PC-3 (cell line): Measurements from ENCODE around the gene DLGAP4. TPM values are rescaled to one million over a fixed set of nuclear protein-coding genes. Genes with fewer than 3 reads are reported as not detected.

ENCODE experiments used
- ATAC-seq: fragments of 200-7000 bp; cut with Tn5 transposase; 2 replicates; pipeline ENCODE4 v1.9.1; 2020; ENCODE audit warnings: mild to moderate bottlenecking, moderate library complexity
- BruUV-seq: library from RNA; stranded (reverse); fragments of 400-500 nt; replicated peaks from 2 replicates; lab custom pipeline; 2021; lab: Mats Ljungman, UMichigan
- CTCF ChIA-PET: fragments of 300-600 bp; sonication (Branson Sonifier 250); formaldehyde crosslinking; loops from one replicate; lab custom pipeline; 2022; ENCODE audit warnings: antibody characterized with exemption; lab: Charles Lee
- POLR2A ChIA-PET: fragments of 300-600 bp; sonication (Branson Sonifier 250); formaldehyde crosslinking; loops from one replicate; lab custom pipeline; 2022; ENCODE audit warnings: antibody characterized with exemption; ENCODE audit not compliant: unreplicated experiment; lab: Charles Lee
- DNase-seq: peaks from one replicate; pipeline ENCODE4 v3.0.0-alpha.2; 2015
- H2AFZ ChIP-seq: fragments of 300-600 bp; sonication (generic); 2 replicates; pipeline ENCODE4 v1.6.0; 2016; ENCODE audit warnings: antibody characterized with exemption, low read length
- H3F3A ChIP-seq: fragments of 300-600 bp; sonication (generic); one replicate; pipeline ENCODE4 v1.6.0; 2017; ENCODE audit warnings: antibody characterized with exemption, low read length, control low read depth, mild to moderate bottlenecking; ENCODE audit not compliant: unreplicated experiment
- H3K27ac ChIP-seq: fragments of 300-600 bp; sonication (generic); 2 replicates; pipeline ENCODE4 v1.5.1; 2016; ENCODE audit warnings: mild to moderate bottlenecking, low read length
- H3K27me3 ChIP-seq: fragments of 300-600 bp; sonication (generic); 2 replicates; pipeline ENCODE4 v1.6.1; 2016; ENCODE audit warnings: low read length, mixed read lengths
- H3K36me3 ChIP-seq: fragments of 300-600 bp; sonication (generic); 2 replicates; pipeline ENCODE4 v1.6.1; 2016; ENCODE audit warnings: low read depth, mixed run types, low read length, mixed read lengths
- H3K4me1 ChIP-seq: fragments of 300-600 bp; sonication (generic); 2 replicates; pipeline ENCODE4 v1.5.1; 2016; ENCODE audit warnings: low read length; ENCODE audit not compliant: insufficient read depth
- H3K4me2 ChIP-seq: fragments of 300-600 bp; sonication (generic); 2 replicates; pipeline ENCODE4 v1.6.0; 2016; ENCODE audit warnings: low read length
- H3K4me3 ChIP-seq: fragments of 300-600 bp; sonication (generic); 2 replicates; pipeline ENCODE4 v1.5.1; 2016; ENCODE audit warnings: mild to moderate bottlenecking, low read length, mixed read lengths
- H3K79me2 ChIP-seq: fragments of 300-600 bp; sonication (generic); 2 replicates; pipeline ENCODE4 v1.6.1; 2017; ENCODE audit warnings: low read length, mixed read lengths
- H3K9ac ChIP-seq: fragments of 300-600 bp; sonication (generic); 2 replicates; pipeline ENCODE4 v1.6.0; 2016; ENCODE audit warnings: mild to moderate bottlenecking, low read length
- H3K9me2 ChIP-seq: fragments of 300-600 bp; sonication (generic); replicated peaks from 2 replicates; pipeline ENCODE4 v1.6.1; 2016; ENCODE audit warnings: mixed run types, low read length, mixed read lengths
- H3K9me3 ChIP-seq: fragments of 300-600 bp; sonication (generic); 2 replicates; pipeline ENCODE4 v1.6.1; 2016; ENCODE audit warnings: low read length, mixed read lengths
- H4K20me1 ChIP-seq: fragments of 300-600 bp; sonication (generic); 2 replicates; pipeline ENCODE4 v1.6.1; 2016; ENCODE audit warnings: low read length, mixed read lengths
- EZH2 ChIP-seq: fragments of 300-600 bp; sonication (generic); IDR thresholded peaks from one replicate; pipeline ENCODE4 v1.6.1; 2017; ENCODE audit warnings: antibody characterized with exemption, mild to moderate bottlenecking, low read length; ENCODE audit not compliant: unreplicated experiment
- EZH2phosphoT487 ChIP-seq: fragments of 300-600 bp; sonication (generic); IDR thresholded peaks from 2 replicates; pipeline ENCODE4 v1.6.1; 2018; ENCODE audit warnings: mild to moderate bottlenecking, antibody characterized with exemption, low read length, borderline replicate concordance
- intact Hi-C: fragments of 100-400 bp; cut with micrococcal nuclease; formaldehyde crosslinking; loops from 2 replicates; pipeline ENCODE4 v1.9.0; 2023
- total RNA-seq: library from RNA; depleted of rRNA; stranded (reverse); fragments of >200 nt; gene quantifications from 2 replicates; pipeline ENCODE4 v1.2.3, GENCODE V29; 2014
- TF ChIP-seq, protein P1 (sequence below): fragments of 300-600 bp; sonication (generic); conservative IDR thresholded peaks from 2 replicates; pipeline ENCODE4 v1.5.1; 2017; ENCODE audit warnings: antibody characterized with exemption, low read depth, mild to moderate bottlenecking, low read length

DLGAP4 gene
- total RNA-seq, 1 experiment from 2014 or later: 21.0 TPM

DNA sequence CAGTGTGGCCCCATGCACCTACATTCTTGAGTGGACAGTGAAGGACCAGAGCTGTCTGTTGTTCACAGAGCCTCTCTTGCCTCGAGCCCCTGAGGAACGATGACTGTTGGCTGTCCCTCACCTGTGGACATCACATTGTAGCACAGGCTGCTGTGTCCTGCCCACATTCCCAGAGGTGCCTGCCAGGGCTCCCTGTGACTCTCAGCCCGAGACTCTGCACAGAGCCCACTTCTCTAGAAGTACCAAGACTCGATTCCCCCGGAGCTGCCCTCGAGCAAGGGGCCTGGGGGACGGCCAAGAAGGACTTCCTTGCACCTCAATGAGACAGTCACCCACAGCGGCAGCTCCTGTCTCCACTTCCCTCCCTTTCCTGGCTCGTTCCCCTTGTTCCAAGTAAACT lies 28.6 kb upstream of the DLGAP4 start:
- no peaks in the 10 kb centered on the region for H3F3A ChIP-seq
- CTCF ChIA-PET: no interaction called here
- BruUV-seq: no TSS peak

DNA sequence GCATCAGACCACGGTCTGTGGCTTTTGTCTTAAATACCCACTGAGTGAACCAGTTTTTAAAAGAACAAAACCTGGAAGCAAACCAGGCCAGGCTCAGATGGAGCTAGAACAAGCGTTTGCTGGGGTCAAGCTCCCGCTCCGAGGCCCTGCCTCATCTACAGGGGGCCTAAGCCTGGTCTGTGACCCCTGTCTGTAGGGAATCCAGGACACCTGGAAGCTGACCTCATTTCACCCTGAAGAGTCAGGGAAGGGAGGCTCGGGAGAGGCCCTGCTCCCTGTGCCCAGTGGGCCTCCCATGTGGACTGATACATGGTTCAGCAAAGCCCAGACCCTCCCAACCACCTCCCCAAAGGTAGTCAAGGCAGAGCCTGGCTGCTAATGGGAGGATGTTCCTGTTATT lies 26.8 kb upstream of the DLGAP4 start:
- H3K79me2 ChIP-seq: no peaks in the 10 kb centered on the region
- CTCF ChIA-PET: no interaction called here
- no peaks in the 10 kb centered on the region for H3K9me3 ChIP-seq
- H3K27ac ChIP-seq: no peak overlapping the region
- H3K27me3 ChIP-seq: peaks cover 67% of the 10 kb centered on the region
- ATAC-seq: no peak
- no peaks in the 10 kb centered on the region for H3F3A ChIP-seq
- H3K36me3 ChIP-seq: no peaks in the 10 kb centered on the region
- no peaks in the 10 kb centered on the region for H3K9me2 ChIP-seq
- DNase-seq: no peak
- TF ChIP-seq, protein P1, sequence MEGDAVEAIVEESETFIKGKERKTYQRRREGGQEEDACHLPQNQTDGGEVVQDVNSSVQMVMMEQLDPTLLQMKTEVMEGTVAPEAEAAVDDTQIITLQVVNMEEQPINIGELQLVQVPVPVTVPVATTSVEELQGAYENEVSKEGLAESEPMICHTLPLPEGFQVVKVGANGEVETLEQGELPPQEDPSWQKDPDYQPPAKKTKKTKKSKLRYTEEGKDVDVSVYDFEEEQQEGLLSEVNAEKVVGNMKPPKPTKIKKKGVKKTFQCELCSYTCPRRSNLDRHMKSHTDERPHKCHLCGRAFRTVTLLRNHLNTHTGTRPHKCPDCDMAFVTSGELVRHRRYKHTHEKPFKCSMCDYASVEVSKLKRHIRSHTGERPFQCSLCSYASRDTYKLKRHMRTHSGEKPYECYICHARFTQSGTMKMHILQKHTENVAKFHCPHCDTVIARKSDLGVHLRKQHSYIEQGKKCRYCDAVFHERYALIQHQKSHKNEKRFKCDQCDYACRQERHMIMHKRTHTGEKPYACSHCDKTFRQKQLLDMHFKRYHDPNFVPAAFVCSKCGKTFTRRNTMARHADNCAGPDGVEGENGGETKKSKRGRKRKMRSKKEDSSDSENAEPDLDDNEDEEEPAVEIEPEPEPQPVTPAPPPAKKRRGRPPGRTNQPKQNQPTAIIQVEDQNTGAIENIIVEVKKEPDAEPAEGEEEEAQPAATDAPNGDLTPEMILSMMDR: no peak
- no peak for TF ChIP-seq EZH2phosphoT487
- no peak for TF ChIP-seq EZH2
- H3K4me3 ChIP-seq: no peak overlapping the region
- no TSS peak for BruUV-seq
- H3K4me2 ChIP-seq: no peak overlapping the region
- no peaks in the 10 kb centered on the region for H3K4me1 ChIP-seq
- intact Hi-C loops: no loop called here
- no peak overlapping the region for H3K9ac ChIP-seq
- no peak overlapping the region for H2AFZ ChIP-seq
- POLR2A ChIA-PET: interaction anchor here (0.5 kb wide), 1 partner anchor 25 kb away, joined by 3 read pairs; no protein-coding TSS in a partner anchor
- no peaks in the 10 kb centered on the region for H4K20me1 ChIP-seq

More for the DNA sequence above, 28.6 kb upstream of the DLGAP4 start:
- Histone ChIP-seq H3K36me3 (no peaks in the 10 kb centered on the region), H3K27me3 (peaks cover 49% of the 10 kb centered on the region), H3K4me1 (no peaks in the 10 kb centered on the region), H3K4me3 (no peak overlapping the region), H3K9me2 (no peaks in the 10 kb centered on the region), H3K27ac (no peak overlapping the region), H4K20me1 (no peaks in the 10 kb centered on the region), H3K79me2 (no peaks in the 10 kb centered on the region), H3K9me3 (no peaks in the 10 kb centered on the region), H2AFZ (no peak overlapping the region), H3K4me2 (no peak overlapping the region), H3K9ac (no peak overlapping the region)
- TF ChIP-seq EZH2phosphoT487 (no peak), EZH2 (no peak)
- TF ChIP-seq, protein P1: no peak
- POLR2A ChIA-PET: no interaction called here
- DNase-seq: no peak
- no peak for ATAC-seq
- intact Hi-C loops: no loop called here

DNA sequence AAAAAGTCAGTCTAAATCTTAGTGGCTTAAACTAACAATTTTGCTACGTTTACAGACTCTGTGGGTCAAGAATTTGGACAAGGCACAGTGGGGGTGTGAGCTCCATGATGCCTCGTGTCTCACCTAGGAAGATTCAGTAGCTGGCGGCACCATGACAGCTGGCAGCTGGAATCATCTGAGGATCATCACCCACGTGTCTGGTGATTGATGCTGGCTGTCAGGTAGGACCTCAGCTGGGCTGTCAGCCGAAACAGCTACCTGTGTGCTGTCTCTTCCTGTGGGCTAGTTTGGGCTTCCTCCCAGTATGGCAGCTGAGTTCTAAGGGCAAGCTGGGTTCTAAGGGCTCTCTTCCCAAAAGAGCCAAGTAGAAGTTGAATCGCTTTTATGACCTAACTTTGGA lies 26.4 kb upstream of the DLGAP4 start:
- Histone ChIP-seq H3K9ac (no peak overlapping the region), H3K27me3 (peaks cover 71% of the 10 kb centered on the region), H3K27ac (no peak overlapping the region), H3K9me2 (no peaks in the 10 kb centered on the region), H3K9me3 (no peaks in the 10 kb centered on the region), H2AFZ (no peak overlapping the region), H3K4me2 (no peak overlapping the region), H3K4me3 (no peak overlapping the region), H3K79me2 (no peaks in the 10 kb centered on the region), H4K20me1 (no peaks in the 10 kb centered on the region), H3K4me1 (no peaks in the 10 kb centered on the region), H3F3A (no peaks in the 10 kb centered on the region), H3K36me3 (no peaks in the 10 kb centered on the region)
- intact Hi-C loops: no loop called here
- TF ChIP-seq EZH2phosphoT487 (no peak), EZH2 (no peak)
- TF ChIP-seq, protein P1: no peak
- POLR2A ChIA-PET: interaction anchor here (0.5 kb wide), 1 partner anchor 25 kb away, joined by 3 read pairs; no protein-coding TSS in a partner anchor
- CTCF ChIA-PET: no interaction called here
- DNase-seq (no peak), ATAC-seq (no peak)
- BruUV-seq: no TSS peak
